Activated T-cell treated with anti-CD3 and anti-CD28 coated beads for 24 hours (primary cell): Measurements from ENCODE around the gene EPHB6.

Experiments used
- DNase-seq: peaks from one replicate; pipeline ENCODE4 v3.0.0-alpha.2; 2020; ENCODE audit warnings: low read depth

Gene EPHB6

GRCh38 chr7:142876991-142877910 lies 22.4 kb downstream of the EPHB6 start:
- DNase-seq: no peak

- no peak for DNase-seq
These were observed 23.4 kb downstream of the EPHB6 start for GRCh38 chr7:142878315-142878714.

GRCh38 chr7:142879060-142879459 lies 24.2 kb downstream of the EPHB6 start:
- no peak for DNase-seq

- peak; percentile 23 for DNase-seq
These were observed 26.1 kb downstream of the EPHB6 start for GRCh38 chr7:142880876-142881505.

- no peak for DNase-seq
These were observed 26.9 kb downstream of the EPHB6 start for GRCh38 chr7:142881586-142882337.

GRCh38 chr7:142882338-142882678 lies 27.4 kb downstream of the EPHB6 start:
- no peak for DNase-seq

GRCh38 chr7:142883145-142883544 lies 28.3 kb downstream of the EPHB6 start:
- no peak for DNase-seq

GRCh38 chr7:142883571-142884285 lies 28.9 kb downstream of the EPHB6 start:
- no peak for DNase-seq

GRCh38 chr7:142884286-142884640 lies 29.4 kb downstream of the EPHB6 start:
- no peak for DNase-seq

- no peak for DNase-seq
These were observed 30.7 kb downstream of the EPHB6 start, which contains the start of gene TRPV6 for GRCh38 chr7:142885311-142886230. TSS of gene TRPV6 (minus strand) at chr7:142885745.

- DNase-seq: no peak
These were observed 32.0 kb downstream of the EPHB6 start for GRCh38 chr7:142886866-142887265.

GRCh38 chr7:142887282-142888015 lies 32.6 kb downstream of the EPHB6 start:
- DNase-seq: no peak

- no peak for DNase-seq
These were observed 34.9 kb downstream of the EPHB6 start for GRCh38 chr7:142889816-142890215.

- DNase-seq: no peak
These were observed 36.1 kb downstream of the EPHB6 start for GRCh38 chr7:142890874-142891485.

GRCh38 chr7:142891490-142892082 lies 36.7 kb downstream of the EPHB6 start:
- DNase-seq: no peak

GRCh38 chr7:142892951-142893350 lies 38.1 kb downstream of the EPHB6 start:
- DNase-seq: no peak

- DNase-seq: no peak
These were observed 39.5 kb downstream of the EPHB6 start for GRCh38 chr7:142894112-142894984.

- DNase-seq: no peak
These were observed 40.2 kb downstream of the EPHB6 start for GRCh38 chr7:142894985-142895593.
